Keratinocyte (primary cell): ENCODE data around the gene MAGI1.

Source experiments
- EZH2 ChIP-seq: IDR thresholded peaks from one replicate; pipeline ENCODE4 v1.6.1; 2012; ENCODE audit warnings: inconsistent platforms, mild to moderate bottlenecking, low read length, moderate library complexity
- TF ChIP-seq, protein P1 (sequence below), 3 experiments: IDR thresholded peaks in 1 of 3; conservative IDR thresholded peaks in 1 of 3; optimal IDR thresholded peaks in 1 of 3; 2 replicates in 2 of 3; 3 replicates in 1 of 3; pipeline versions ENCODE3 to v1.5.1; 2011; ENCODE audit warnings: low read length in 3 of 3, mild to moderate bottlenecking in 3 of 3, moderate library complexity in 2 of 3, control low read depth in 1 of 3, inconsistent platforms in 1 of 3; ENCODE audit not compliant: insufficient read depth in 2 of 3; ENCODE audit errors: extremely low read depth in 1 of 3

DNA sequence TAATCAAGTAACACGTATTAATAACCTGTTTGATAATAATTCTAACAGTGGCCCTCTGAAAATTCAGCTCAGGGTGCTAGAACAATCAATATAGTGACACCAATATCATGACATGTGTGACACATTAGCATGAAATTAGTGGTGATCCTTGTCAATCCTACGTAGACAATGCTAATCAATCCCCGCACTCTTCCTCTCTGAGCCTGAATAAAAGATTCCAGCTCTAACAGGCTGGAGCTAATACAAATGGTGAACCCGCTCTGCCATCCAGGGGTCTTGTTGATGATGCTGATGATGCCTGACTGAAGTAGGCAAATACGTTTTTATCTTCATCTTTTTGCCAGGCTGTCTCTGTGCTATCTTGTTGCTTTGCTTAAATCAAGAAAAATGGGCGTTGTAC is 462.5 kb downstream of the MAGI1 start:
- TF ChIP-seq, protein P1, sequence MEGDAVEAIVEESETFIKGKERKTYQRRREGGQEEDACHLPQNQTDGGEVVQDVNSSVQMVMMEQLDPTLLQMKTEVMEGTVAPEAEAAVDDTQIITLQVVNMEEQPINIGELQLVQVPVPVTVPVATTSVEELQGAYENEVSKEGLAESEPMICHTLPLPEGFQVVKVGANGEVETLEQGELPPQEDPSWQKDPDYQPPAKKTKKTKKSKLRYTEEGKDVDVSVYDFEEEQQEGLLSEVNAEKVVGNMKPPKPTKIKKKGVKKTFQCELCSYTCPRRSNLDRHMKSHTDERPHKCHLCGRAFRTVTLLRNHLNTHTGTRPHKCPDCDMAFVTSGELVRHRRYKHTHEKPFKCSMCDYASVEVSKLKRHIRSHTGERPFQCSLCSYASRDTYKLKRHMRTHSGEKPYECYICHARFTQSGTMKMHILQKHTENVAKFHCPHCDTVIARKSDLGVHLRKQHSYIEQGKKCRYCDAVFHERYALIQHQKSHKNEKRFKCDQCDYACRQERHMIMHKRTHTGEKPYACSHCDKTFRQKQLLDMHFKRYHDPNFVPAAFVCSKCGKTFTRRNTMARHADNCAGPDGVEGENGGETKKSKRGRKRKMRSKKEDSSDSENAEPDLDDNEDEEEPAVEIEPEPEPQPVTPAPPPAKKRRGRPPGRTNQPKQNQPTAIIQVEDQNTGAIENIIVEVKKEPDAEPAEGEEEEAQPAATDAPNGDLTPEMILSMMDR (optimal IDR thresholded peaks at IDR 0.05 in 1 of 3, IDR thresholded peaks at IDR 0.05 in 1 of 3, conservative IDR thresholded peaks at IDR 0.05 in 1 of 3; ENCODE audit: extremely low read depth in 1 of 3, insufficient read depth in 2 of 3, low read length in 3 of 3): no peak
- TF ChIP-seq EZH2: no peak
